ENCODE results near the gene SEMA4B.

The SEMA4B gene

GRCh38 chr15:90230071-90230494, 29.0 kb downstream of the SEMA4B start:
- no peaks in the 10 kb centered on the region for H3K27me3 ChIP-seq (ENCODE audit: insufficient read depth, poor library complexity, severe bottlenecking)
- H3K4me3 ChIP-seq (replicated peaks; ENCODE audit: insufficient read depth, low read length) = no peak overlapping the region
- TF ChIP-seq, protein P1, sequence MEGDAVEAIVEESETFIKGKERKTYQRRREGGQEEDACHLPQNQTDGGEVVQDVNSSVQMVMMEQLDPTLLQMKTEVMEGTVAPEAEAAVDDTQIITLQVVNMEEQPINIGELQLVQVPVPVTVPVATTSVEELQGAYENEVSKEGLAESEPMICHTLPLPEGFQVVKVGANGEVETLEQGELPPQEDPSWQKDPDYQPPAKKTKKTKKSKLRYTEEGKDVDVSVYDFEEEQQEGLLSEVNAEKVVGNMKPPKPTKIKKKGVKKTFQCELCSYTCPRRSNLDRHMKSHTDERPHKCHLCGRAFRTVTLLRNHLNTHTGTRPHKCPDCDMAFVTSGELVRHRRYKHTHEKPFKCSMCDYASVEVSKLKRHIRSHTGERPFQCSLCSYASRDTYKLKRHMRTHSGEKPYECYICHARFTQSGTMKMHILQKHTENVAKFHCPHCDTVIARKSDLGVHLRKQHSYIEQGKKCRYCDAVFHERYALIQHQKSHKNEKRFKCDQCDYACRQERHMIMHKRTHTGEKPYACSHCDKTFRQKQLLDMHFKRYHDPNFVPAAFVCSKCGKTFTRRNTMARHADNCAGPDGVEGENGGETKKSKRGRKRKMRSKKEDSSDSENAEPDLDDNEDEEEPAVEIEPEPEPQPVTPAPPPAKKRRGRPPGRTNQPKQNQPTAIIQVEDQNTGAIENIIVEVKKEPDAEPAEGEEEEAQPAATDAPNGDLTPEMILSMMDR (IDR thresholded peaks at IDR 0.05; ENCODE audit: insufficient read depth, low read length) = no peak
- TF ChIP-seq POLR2AphosphoS5 (IDR thresholded peaks at IDR 0.05; ENCODE audit: low read depth) (no peak), GABPA (IDR thresholded peaks at IDR 0.05; ENCODE audit: low read depth) (no peak), SPI1 (IDR thresholded peaks at IDR 0.05; ENCODE audit: borderline replicate concordance, low read depth) (no peak)
- TF ChIP-seq, protein P2, sequence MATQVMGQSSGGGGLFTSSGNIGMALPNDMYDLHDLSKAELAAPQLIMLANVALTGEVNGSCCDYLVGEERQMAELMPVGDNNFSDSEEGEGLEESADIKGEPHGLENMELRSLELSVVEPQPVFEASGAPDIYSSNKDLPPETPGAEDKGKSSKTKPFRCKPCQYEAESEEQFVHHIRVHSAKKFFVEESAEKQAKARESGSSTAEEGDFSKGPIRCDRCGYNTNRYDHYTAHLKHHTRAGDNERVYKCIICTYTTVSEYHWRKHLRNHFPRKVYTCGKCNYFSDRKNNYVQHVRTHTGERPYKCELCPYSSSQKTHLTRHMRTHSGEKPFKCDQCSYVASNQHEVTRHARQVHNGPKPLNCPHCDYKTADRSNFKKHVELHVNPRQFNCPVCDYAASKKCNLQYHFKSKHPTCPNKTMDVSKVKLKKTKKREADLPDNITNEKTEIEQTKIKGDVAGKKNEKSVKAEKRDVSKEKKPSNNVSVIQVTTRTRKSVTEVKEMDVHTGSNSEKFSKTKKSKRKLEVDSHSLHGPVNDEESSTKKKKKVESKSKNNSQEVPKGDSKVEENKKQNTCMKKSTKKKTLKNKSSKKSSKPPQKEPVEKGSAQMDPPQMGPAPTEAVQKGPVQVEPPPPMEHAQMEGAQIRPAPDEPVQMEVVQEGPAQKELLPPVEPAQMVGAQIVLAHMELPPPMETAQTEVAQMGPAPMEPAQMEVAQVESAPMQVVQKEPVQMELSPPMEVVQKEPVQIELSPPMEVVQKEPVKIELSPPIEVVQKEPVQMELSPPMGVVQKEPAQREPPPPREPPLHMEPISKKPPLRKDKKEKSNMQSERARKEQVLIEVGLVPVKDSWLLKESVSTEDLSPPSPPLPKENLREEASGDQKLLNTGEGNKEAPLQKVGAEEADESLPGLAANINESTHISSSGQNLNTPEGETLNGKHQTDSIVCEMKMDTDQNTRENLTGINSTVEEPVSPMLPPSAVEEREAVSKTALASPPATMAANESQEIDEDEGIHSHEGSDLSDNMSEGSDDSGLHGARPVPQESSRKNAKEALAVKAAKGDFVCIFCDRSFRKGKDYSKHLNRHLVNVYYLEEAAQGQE (IDR thresholded peaks at IDR 0.05; ENCODE audit: insufficient replicate concordance, low read depth) = no peak
- H3K27ac ChIP-seq (replicated peaks) = no peak overlapping the region; the same call in 1 of the 2 replicates
- DNase-seq (ENCODE audit: low read depth in 1 of 2, low spot score in 1 of 2) = no peak

DNA sequence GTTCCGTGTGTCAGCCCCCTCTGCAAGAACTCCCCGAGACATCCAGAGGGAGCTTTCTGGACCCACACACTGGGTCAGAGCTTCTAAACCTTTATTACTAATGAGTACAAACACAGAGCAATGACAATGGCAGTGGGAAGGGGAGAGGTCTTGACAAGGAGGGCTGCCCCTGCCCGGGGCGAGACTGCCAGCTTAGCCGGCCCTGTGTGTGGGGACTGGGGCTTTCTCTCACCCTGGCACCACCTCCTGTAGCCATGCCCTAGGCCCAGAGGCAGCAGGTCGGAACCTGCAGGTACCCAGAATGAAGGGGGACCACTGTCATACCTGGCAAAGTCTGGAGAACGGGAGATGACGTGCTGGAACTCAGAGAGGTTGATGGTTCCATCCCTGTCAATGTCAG, 29.5 kb downstream of the SEMA4B start:
- Histone ChIP-seq H3K4me3 (replicated peaks; ENCODE audit: insufficient read depth, low read length) (no peak overlapping the region; the same call in 1 of the 2 replicates), H3K27ac (replicated peaks) (peak overlapping the region; percentile 39), H3K27me3 (ENCODE audit: insufficient read depth, poor library complexity, severe bottlenecking) (no peaks in the 10 kb centered on the region)
- TF ChIP-seq, protein P1 (IDR thresholded peaks at IDR 0.05; ENCODE audit: insufficient read depth, low read length) = no peak
- no peak for TF ChIP-seq SPI1 (IDR thresholded peaks at IDR 0.05; ENCODE audit: borderline replicate concordance, low read depth)
- no peak; the same call in 1 of the 2 replicates for TF ChIP-seq POLR2AphosphoS5 (IDR thresholded peaks at IDR 0.05; ENCODE audit: low read depth)
- TF ChIP-seq, protein P2 (IDR thresholded peaks at IDR 0.05; ENCODE audit: insufficient replicate concordance, low read depth) = no peak
- no peak for TF ChIP-seq GABPA (IDR thresholded peaks at IDR 0.05; ENCODE audit: low read depth)
- DNase-seq (ENCODE audit: low read depth in 1 of 2, low spot score in 1 of 2) = no peak

DNA sequence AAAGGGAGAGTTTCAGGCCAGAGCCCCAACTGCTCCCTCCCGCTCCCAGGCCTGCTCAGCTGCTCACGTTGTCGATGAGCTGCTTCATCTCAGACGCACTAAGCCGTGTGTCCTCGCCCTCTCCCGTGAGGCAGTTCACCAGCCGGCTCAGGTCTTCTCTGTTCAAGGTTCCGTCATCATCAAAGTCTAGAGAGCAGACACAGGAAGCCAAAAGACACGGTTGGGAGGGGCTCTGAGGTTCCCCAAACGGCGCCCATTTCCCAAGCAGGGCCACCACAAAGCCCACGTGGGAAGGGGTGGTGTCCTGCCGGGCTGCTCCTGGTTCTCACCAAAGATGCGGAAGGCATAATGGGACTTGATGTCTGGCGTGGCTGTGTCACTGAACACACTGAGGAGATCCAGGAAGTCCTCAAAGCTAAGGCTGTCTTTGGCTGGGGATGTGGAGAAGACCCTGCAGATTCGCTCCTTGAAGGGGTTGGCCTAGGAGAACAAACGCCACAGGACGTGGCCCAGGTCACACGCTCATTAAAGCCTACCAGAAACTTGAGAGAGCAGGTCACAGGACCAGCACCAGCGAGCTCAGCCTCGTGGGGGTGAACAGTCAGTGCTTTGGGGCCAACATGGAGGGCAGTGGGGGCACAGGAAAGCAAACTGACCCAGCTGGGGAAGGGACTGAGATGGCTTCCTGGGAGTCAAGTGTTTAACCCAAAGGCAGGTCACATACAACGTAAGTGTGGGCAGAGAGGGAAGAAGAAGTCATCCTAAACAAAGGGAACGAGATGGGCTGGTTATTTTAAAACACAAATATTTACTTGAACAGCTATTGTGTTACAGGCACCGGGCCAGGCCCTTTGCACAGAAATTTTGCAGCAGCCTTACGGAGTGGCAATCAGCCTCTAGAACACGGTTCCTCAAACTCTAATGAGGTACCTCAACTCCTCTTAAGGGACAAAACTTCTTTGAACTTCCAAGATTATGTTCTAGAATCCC, 30.2 kb downstream of the SEMA4B start:
- peak; percentile 91 to 97 for DNase-seq (ENCODE audit: low read depth in 1 of 2, low spot score in 1 of 2)
- Histone ChIP-seq H3K27ac (replicated peaks) (peak overlapping the region; percentile 51), H3K27me3 (ENCODE audit: insufficient read depth, poor library complexity, severe bottlenecking) (no peaks in the 10 kb centered on the region), H3K4me3 (replicated peaks; ENCODE audit: insufficient read depth, low read length) (no peak overlapping the region; the same call in 1 of the 2 replicates)
- TF ChIP-seq SPI1 (IDR thresholded peaks at IDR 0.05; ENCODE audit: borderline replicate concordance, low read depth) (peak; percentile 57; the same call in 1 of the 2 replicates), POLR2AphosphoS5 (IDR thresholded peaks at IDR 0.05; ENCODE audit: low read depth) (peak; percentile 69)
- TF ChIP-seq, protein P2 (IDR thresholded peaks at IDR 0.05; ENCODE audit: insufficient replicate concordance, low read depth) = no peak

All from HL-60 (cell line).